GM12878 (cell line): ENCODE measurements around the gene MLXIPL. TPM values are rescaled to one million over a fixed set of nuclear protein-coding genes. Genes with fewer than 3 reads are reported as not detected.

Experiments used
- BCL3 ChIP-seq: IDR thresholded peaks from 2 replicates; pipeline ENCODE4 v1.6.1; 2011; ENCODE audit warnings: borderline replicate concordance, low read depth, mild to moderate bottlenecking, moderate library complexity, low read length; ENCODE audit not compliant: insufficient read depth, poor library complexity, severe bottlenecking
- CHD2 ChIP-seq: IDR thresholded peaks from 2 replicates; pipeline ENCODE4 v1.6.1; 2011; ENCODE audit warnings: low read depth, low read length, improper control_type of control experiment, borderline replicate concordance
- EGR1 ChIP-seq, 2 experiments: IDR thresholded peaks; 1 replicate in 1 of 2; 2 replicates in 1 of 2; pipeline ENCODE4 v1.6.1; 2011 to 2012; ENCODE audit warnings: low read depth in 2 of 2, low read length in 2 of 2, borderline replicate concordance in 1 of 2, mild to moderate bottlenecking in 1 of 2, moderate library complexity in 1 of 2
- ELK1 ChIP-seq: IDR thresholded peaks from 2 replicates; pipeline ENCODE4 v1.6.1; 2012; ENCODE audit warnings: low read depth, low read length, improper control_type of control experiment
- HCFC1 ChIP-seq: fragments of 150-350 bp; IDR thresholded peaks from 2 replicates; pipeline ENCODE4 v1.6.1; 2014; ENCODE audit warnings: low read length
- HDAC6 ChIP-seq: fragments of 200-600 bp; sonication (generic); IDR thresholded peaks from one replicate; pipeline ENCODE4 v1.8.0; 2017; ENCODE audit warnings: antibody characterized with exemption; ENCODE audit not compliant: unreplicated experiment
- JUND ChIP-seq: IDR thresholded peaks from 2 replicates; pipeline ENCODE4 v1.6.1; 2012; ENCODE audit warnings: low read depth, mild to moderate bottlenecking, low read length, improper control_type of control experiment, moderate library complexity
- NFYA ChIP-seq: IDR thresholded peaks from 2 replicates; pipeline ENCODE4 v1.6.1; 2011; ENCODE audit warnings: low read depth, mild to moderate bottlenecking, low read length, improper control_type of control experiment, borderline replicate concordance
- POLR2A ChIP-seq: IDR thresholded peaks from 2 replicates; pipeline ENCODE4 v1.6.1; 2011; ENCODE audit warnings: low read depth, mild to moderate bottlenecking, low read length
- POLR2AphosphoS2 ChIP-seq: IDR thresholded peaks from 2 replicates; pipeline ENCODE4 v1.6.1; 2011; ENCODE audit warnings: low read depth, mild to moderate bottlenecking, low read length, improper control_type of control experiment, moderate library complexity
- POLR2AphosphoS5 ChIP-seq: IDR thresholded peaks from 2 replicates; pipeline ENCODE4 v1.6.1; 2011; ENCODE audit warnings: mild to moderate bottlenecking, low read length, inconsistent platforms
- PRDM15 ChIP-seq: fragments of 450-650 bp; formaldehyde crosslinking; IDR thresholded peaks from 2 replicates; pipeline ENCODE4 v1.4.0; 2020; ENCODE audit warnings: mild to moderate bottlenecking, moderate library complexity
- RCOR1 ChIP-seq: conservative IDR thresholded peaks from 2 replicates; pipeline ENCODE4 v1.6.1; 2012; ENCODE audit warnings: low read depth, low read length, improper control_type of control experiment
- SMAD1 ChIP-seq: fragments of 450-650 bp; IDR thresholded peaks from 2 replicates; pipeline ENCODE4 v1.6.1; 2018; ENCODE audit warnings: mild to moderate bottlenecking, low read depth; ENCODE audit not compliant: partially characterized antibody
- SP1 ChIP-seq: IDR thresholded peaks from one replicate; pipeline ENCODE4 v1.6.1; 2011; ENCODE audit warnings: low read depth, low read length
- TBL1XR1 ChIP-seq: IDR thresholded peaks from 2 replicates; pipeline ENCODE4 v1.6.1; 2012; ENCODE audit warnings: low read depth, low read length, improper control_type of control experiment
- ZNF207 ChIP-seq: fragments of 450-650 bp; IDR thresholded peaks from 2 replicates; pipeline ENCODE4 v1.6.1; 2014; ENCODE audit warnings: antibody characterized with exemption, mild to moderate bottlenecking, borderline replicate concordance
- polyA plus RNA-seq, 11 experiments: library from polyadenylated mRNA; depleted of rRNA in 4 of 11; unstranded in 6 of 11; stranded (reverse) in 5 of 11; fragments of >200 nt; fragmentation: Nextera tagmentation in 4 of 11; fragmentation: Illumina TruSeq in 1 of 11; extraction: Ambion mirVana in 4 of 11; extraction: Trizol in 1 of 11; gene quantifications; 1 replicate in 1 of 11; 2 replicates in 10 of 11; pipeline versions ENCODE4 v1.2.1 to v1.2.3, GENCODE V29; 2011 to 2016; ENCODE audit warnings: inconsistent platforms in 2 of 11, missing spikeins in 2 of 11, low read depth in 1 of 11
- total RNA-seq, 4 experiments: library from RNA; depleted of rRNA in 3 of 4; stranded (reverse); fragments of >200 nt in 3 of 4; fragmentation: Illumina TruSeq in 1 of 4; extraction: Trizol in 1 of 4; gene quantifications; 2 replicates each; pipeline versions ENCODE4 v1.2.1 to v1.2.3, GENCODE V29; 2013 to 2021
- TF ChIP-seq, protein P1 (sequence below): IDR thresholded peaks from 2 replicates; pipeline ENCODE4 v1.6.1; 2012; ENCODE audit warnings: improper control_type of control experiment, low read depth, low read length; ENCODE audit not compliant: insufficient replicate concordance

The MLXIPL gene
- total and polyA plus RNA-seq, 10 of the 15 experiments (the other 5 are each of a cell fraction or from before 2014, with no cell fraction given), result 0.21 TPM; not detected in 9

GRCh38 chr7:73578342-73579128 is 45.8 kb downstream of the MLXIPL start, which contains the start of gene TBL2 (continued):
- TF ChIP-seq JUND (no peak; the same call in 1 of the 2 replicates), POLR2AphosphoS2 (peak; percentile 93), HDAC6 (no peak), POLR2AphosphoS5 (peak; percentile 96), SMAD1 (no peak), CHD2 (0 out of 2 replicates have a peak, but pooled peaks have one; percentile 10), ZNF207 (peak; percentile 47; the same call in 1 of the 2 replicates), EGR1 (IDR thresholded peaks at IDR 0.05; ENCODE audit: borderline replicate concordance in 1 of 2, low read depth in 2 of 2, low read length in 2 of 2) (peak; percentile 28 to 51; a peak in 2 of 3 replicates), TBL1XR1 (no peak), SP1 (peak; percentile 21), BCL3 (no peak), HCFC1 (0 out of 2 replicates have a peak, but pooled peaks have one; percentile 19), NFYA (no peak), POLR2A (peak; percentile 98), PRDM15 (CRISPR knock-in tag) (no peak), ELK1 (no peak), RCOR1 (no peak)
- TF ChIP-seq, protein P1, sequence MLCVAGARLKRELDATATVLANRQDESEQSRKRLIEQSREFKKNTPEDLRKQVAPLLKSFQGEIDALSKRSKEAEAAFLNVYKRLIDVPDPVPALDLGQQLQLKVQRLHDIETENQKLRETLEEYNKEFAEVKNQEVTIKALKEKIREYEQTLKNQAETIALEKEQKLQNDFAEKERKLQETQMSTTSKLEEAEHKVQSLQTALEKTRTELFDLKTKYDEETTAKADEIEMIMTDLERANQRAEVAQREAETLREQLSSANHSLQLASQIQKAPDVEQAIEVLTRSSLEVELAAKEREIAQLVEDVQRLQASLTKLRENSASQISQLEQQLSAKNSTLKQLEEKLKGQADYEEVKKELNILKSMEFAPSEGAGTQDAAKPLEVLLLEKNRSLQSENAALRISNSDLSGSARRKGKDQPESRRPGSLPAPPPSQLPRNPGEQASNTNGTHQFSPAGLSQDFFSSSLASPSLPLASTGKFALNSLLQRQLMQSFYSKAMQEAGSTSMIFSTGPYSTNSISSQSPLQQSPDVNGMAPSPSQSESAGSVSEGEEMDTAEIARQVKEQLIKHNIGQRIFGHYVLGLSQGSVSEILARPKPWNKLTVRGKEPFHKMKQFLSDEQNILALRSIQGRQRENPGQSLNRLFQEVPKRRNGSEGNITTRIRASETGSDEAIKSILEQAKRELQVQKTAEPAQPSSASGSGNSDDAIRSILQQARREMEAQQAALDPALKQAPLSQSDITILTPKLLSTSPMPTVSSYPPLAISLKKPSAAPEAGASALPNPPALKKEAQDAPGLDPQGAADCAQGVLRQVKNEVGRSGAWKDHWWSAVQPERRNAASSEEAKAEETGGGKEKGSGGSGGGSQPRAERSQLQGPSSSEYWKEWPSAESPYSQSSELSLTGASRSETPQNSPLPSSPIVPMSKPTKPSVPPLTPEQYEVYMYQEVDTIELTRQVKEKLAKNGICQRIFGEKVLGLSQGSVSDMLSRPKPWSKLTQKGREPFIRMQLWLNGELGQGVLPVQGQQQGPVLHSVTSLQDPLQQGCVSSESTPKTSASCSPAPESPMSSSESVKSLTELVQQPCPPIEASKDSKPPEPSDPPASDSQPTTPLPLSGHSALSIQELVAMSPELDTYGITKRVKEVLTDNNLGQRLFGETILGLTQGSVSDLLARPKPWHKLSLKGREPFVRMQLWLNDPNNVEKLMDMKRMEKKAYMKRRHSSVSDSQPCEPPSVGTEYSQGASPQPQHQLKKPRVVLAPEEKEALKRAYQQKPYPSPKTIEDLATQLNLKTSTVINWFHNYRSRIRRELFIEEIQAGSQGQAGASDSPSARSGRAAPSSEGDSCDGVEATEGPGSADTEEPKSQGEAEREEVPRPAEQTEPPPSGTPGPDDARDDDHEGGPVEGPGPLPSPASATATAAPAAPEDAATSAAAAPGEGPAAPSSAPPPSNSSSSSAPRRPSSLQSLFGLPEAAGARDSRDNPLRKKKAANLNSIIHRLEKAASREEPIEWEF, result no peak
